Fibroblast of mammary gland (primary cell): ENCODE measurements around the gene TPRA1.

Experiments
- DNase-seq: peaks from one replicate; pipeline ENCODE4 v3.0.0-alpha.2; 2010; ENCODE audit warnings: low read depth
- H3K4me3 ChIP-seq: 2 replicates; pipeline ENCODE4 v1.5.1; 2011; ENCODE audit warnings: low read depth, mild to moderate bottlenecking, low read length, moderate library complexity; ENCODE audit not compliant: control insufficient read depth
- TF ChIP-seq, protein P1 (sequence below): conservative IDR thresholded peaks from 2 replicates; pipeline ENCODE4 v1.5.1; 2011; ENCODE audit warnings: low read depth, low read length, inconsistent platforms; ENCODE audit not compliant: control insufficient read depth, insufficient read depth

The TPRA1 gene

DNA sequence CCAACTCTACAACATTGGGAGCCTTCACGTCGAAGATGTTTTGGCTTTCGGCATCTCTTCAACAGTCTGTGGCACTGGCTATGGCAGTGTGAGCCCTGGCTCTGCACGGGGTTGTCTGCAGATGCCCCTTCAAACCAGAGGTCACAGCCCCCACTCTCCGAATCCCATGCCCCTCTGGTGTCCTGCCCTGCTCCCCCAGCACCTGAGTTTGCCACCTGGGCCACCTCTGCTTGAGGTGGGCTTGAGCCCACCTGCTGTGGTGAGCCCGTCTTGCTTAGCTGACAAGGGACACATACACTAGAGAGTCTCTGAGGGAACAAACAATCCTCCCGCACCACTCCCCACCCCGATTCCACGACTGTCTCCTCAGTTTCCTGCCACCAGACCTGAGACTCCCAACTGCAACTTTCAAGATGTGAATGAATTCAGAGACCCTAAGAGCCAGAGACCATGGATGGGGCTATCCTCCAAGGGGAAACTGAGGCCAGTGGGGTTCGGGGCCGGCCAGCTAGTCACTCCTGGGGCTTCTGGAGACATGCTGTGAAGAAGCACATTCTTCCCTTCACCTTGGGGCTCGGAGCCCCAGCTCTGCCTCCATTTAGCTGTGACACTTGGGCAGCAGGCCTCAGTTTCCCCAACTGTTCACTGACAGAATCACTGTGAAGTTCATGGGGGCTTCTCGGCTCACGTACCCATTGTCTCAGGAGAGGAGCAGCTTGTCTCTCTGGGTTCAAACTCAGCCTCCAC, 44.6 kb downstream of the TPRA1 start:
- DNase-seq = no peak
- TF ChIP-seq, protein P1, sequence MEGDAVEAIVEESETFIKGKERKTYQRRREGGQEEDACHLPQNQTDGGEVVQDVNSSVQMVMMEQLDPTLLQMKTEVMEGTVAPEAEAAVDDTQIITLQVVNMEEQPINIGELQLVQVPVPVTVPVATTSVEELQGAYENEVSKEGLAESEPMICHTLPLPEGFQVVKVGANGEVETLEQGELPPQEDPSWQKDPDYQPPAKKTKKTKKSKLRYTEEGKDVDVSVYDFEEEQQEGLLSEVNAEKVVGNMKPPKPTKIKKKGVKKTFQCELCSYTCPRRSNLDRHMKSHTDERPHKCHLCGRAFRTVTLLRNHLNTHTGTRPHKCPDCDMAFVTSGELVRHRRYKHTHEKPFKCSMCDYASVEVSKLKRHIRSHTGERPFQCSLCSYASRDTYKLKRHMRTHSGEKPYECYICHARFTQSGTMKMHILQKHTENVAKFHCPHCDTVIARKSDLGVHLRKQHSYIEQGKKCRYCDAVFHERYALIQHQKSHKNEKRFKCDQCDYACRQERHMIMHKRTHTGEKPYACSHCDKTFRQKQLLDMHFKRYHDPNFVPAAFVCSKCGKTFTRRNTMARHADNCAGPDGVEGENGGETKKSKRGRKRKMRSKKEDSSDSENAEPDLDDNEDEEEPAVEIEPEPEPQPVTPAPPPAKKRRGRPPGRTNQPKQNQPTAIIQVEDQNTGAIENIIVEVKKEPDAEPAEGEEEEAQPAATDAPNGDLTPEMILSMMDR = no peak
- no peak overlapping the region for H3K4me3 ChIP-seq

DNA sequence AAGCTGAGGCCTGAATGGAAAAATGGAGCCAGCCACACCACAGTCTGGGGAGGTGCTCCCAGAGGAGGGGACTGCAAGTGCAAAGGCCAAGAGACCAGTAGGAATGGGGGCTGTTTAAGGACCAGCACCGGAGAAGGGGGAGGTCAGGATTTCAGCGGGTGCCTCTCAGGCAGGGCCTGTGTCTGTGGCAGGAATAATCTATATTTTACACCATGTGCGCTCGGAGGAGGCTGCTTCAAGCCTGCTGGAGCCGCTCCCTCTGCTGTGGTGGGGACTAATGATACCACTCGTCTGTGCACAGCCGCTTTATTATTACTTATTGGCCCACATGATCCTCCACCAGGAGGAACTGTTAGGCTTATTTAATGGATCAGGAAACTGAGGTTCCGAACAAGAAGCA, 45.3 kb downstream of the TPRA1 start:
- no peak overlapping the region for H3K4me3 ChIP-seq
- no peak for DNase-seq
- TF ChIP-seq, protein P1 = no peak

DNA sequence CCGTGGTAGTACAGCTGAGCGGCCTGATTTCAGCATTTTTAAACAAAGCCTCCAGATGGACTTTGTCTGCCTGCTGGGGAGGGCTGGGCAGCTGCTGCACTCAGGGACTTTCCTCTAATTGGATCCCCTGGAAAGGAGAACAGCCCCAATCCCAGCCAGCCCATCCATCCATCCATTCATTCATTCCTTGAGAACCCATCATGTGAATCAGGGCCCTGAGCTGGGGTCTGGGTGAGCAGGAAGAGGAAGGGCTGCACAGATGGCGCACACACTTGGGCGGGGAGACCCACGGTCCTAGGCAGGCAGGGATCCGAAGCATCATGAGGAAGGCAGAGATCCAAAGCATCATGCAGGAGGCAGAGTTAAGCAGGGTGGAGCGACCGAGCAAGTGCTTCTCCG, 45.7 kb downstream of the TPRA1 start:
- H3K4me3 ChIP-seq = no peak overlapping the region
- TF ChIP-seq, protein P1 = no peak
- DNase-seq = no peak

DNA sequence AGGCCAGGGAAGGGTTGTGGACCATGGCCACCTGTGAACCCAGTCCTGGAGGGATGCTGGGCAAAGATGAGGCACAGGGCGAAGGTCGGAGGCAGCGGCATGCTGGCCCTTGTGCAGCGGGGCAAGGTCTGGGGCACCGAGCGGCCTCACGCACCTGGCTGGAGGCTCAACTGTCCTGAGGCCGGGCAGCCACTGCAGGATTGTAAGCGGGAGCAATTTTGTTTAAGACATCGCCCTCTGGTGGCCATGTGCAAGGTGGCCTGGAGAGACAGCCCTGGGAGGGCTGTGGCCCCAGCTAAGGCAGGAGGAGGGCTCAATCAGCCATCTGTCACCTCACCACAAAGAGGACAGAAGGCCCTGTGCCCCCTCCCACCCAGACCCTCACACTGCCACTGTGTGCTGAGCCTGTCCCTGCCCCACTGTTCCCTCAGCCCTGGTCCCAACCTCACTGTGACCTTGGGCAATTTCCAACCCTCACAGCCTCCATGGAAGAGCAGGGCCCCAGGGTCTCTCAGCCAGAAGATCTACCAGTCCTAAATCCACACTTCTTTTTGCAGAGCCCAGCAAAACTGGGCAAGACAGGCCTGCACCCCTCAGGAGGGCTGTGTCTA, 46.2 kb downstream of the TPRA1 start:
- TF ChIP-seq, protein P1 = peak; percentile 83
- no peak overlapping the region for H3K4me3 ChIP-seq
- DNase-seq = peak; percentile 60

DNA sequence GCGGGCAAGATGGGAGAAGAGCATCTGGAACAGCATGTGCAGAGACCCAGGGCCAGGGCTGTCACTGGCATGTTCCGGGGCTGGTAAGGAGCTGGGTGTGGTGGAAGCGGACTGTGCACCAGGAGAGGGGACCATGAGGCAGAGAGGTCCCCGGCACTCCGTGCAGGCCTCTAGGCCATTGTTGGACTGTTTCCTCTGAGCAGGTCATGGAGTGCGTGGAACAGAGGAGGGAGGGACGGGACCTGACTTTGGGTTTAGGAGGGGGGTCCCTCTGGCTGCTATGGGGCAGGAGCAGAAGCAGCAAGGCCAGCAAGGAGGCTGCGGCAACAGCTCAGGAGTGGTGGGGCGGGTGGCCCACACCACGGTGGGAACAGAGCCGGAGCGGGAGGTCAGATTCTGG, 47.1 kb downstream of the TPRA1 start:
- H3K4me3 ChIP-seq = no peak overlapping the region
- DNase-seq = no peak
- TF ChIP-seq, protein P1 = no peak

DNA sequence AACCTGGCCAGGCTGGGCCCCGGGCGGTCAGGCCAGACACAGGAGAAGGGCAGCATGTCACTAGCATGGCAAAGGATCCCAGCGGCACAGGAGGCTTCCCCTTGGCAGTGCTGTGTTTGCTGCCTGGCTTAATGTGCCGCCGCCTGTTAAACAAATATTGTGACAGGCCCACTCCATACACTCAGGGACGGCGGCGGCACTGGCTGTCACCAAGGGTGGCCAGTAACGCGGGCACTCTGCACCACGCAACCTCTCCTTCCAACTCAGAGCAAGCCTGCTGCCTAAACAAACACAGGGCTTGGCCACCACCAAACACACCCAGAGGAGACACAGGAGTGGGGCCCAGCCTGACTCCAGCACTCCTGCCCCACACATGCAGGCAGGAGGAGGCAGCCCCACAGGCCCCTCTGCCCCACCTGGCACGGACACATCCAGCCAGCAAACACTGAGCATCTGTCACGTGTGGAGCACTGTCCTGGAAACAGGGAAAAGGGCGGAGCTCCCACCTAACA, 48.0 kb downstream of the TPRA1 start:
- no peak overlapping the region for H3K4me3 ChIP-seq
- TF ChIP-seq, protein P1 = no peak
- no peak for DNase-seq
